ENCODE measurements around the gene CAT.

GRCh38 chr11:34441814-34442213 is 3.1 kb downstream of the CAT start:
- TF ChIP-seq EZH2phosphoT487 (IDR thresholded peaks at IDR 0.05), result no peak
- TF ChIP-seq CTCF (IDR thresholded peaks at IDR 0.05), result no peak
- TF ChIP-seq EZH2 (IDR thresholded peaks at IDR 0.05), result no peak

Measured in neural progenitor cell (in vitro differentiated cells).